ENCODE data around the gene GBP3. TPM values are rescaled to one million over a fixed set of nuclear protein-coding genes. Genes with fewer than 3 reads are reported as not detected.

Gene GBP3
- total RNA-seq, 1 experiment from 2014 or later = 1.2 TPM

GRCh38 chr1:89044970-89045721, 22.5 kb upstream of the GBP3 start:
- H3K79me2 ChIP-seq (ENCODE audit: insufficient read depth, low read length) = no peaks in the 10 kb centered on the region
- no peaks in the 10 kb centered on the region for H3K27me3 ChIP-seq (ENCODE audit: insufficient read depth, low read length)
- no peak overlapping the region for H3K9ac ChIP-seq (ENCODE audit: low read length)
- H3K36me3 ChIP-seq (ENCODE audit: control insufficient read depth in 1 of 2, insufficient read depth in 2 of 2, low read length in 2 of 2) = no peaks in the 10 kb centered on the region
- DNase-seq (ENCODE audit: low read depth, low spot score) (no peak), ATAC-seq (no peak)
- no peaks in the 10 kb centered on the region for H3K9me2 ChIP-seq (ENCODE audit: insufficient read depth)
- no peak overlapping the region for H2AFZ ChIP-seq (ENCODE audit: low read depth, low read length, poor library complexity, severe bottlenecking)
- H3K27ac ChIP-seq (ENCODE audit: low read depth, low read length) = no peak overlapping the region
- no peaks in the 10 kb centered on the region for H4K20me1 ChIP-seq (ENCODE audit: insufficient read depth)
- intact Hi-C loops (cut with micrococcal nuclease) = no loop called here
- no peaks in the 10 kb centered on the region for H3K9me3 ChIP-seq (ENCODE audit: control insufficient read depth in 1 of 2, insufficient read depth in 1 of 2, low read depth in 1 of 2, low read length in 2 of 2)
- RAD21 ChIA-PET (ENCODE audit: low non-redundant PET in 1 of 2, low total read pairs in 2 of 2, uncharacterized antibody in 2 of 2, unreplicated experiment in 2 of 2) = no interaction called here
- no TSS peak for BruUV-seq (replicated peaks)
- H3K4me3 ChIP-seq (replicated peaks in 1 of 2; ENCODE audit: low read depth in 1 of 2, low read length in 2 of 2) = no peak overlapping the region
- POLR2A ChIA-PET = no interaction called here
- H3K4me2 ChIP-seq (ENCODE audit: low read length) = no peak overlapping the region
- CTCF ChIA-PET = no interaction called here
- no peaks in the 10 kb centered on the region for H3K4me1 ChIP-seq (ENCODE audit: control insufficient read depth in 1 of 2, insufficient read depth in 2 of 2, low read length in 2 of 2)
- TF ChIP-seq POLR2AphosphoS5 (IDR thresholded peaks at IDR 0.05; ENCODE audit: low read depth, low read length) (no peak), ZNF274 (IDR thresholded peaks at IDR 0.05; ENCODE audit: low read depth, low read length) (no peak), RAD21 (IDR thresholded peaks at IDR 0.05; ENCODE audit: low read depth) (no peak), CTCF (IDR thresholded peaks at IDR 0.05 in 2 of 3, conservative IDR thresholded peaks at IDR 0.05 in 1 of 3; ENCODE audit: borderline replicate concordance in 1 of 3, insufficient read depth in 1 of 3, low read depth in 2 of 3, low read length in 2 of 3) (no peak), SIN3A (IDR thresholded peaks at IDR 0.05; ENCODE audit: low read depth) (no peak), ZBTB33 (IDR thresholded peaks at IDR 0.05; ENCODE audit: extremely low read depth, insufficient replicate concordance, low read length) (no peak), REST (IDR thresholded peaks at IDR 0.05; ENCODE audit: low read depth) (no peak), CBX3 (IDR thresholded peaks at IDR 0.05; ENCODE audit: low read depth) (no peak), SP1 (IDR thresholded peaks at IDR 0.05; ENCODE audit: low read depth) (no peak), POLR2A (IDR thresholded peaks at IDR 0.05; ENCODE audit: borderline replicate concordance, extremely low read depth, insufficient read depth, insufficient read length) (no peak), FOSL1 (IDR thresholded peaks at IDR 0.05; ENCODE audit: low read depth) (no peak), ATF3 (IDR thresholded peaks at IDR 0.05) (no peak), ZFX (IDR thresholded peaks at IDR 0.05) (no peak), SRF (IDR thresholded peaks at IDR 0.05; ENCODE audit: low read depth) (no peak), EZH2phosphoT487 (IDR thresholded peaks at IDR 0.05; ENCODE audit: borderline replicate concordance) (no peak), ELF1 (IDR thresholded peaks at IDR 0.05; ENCODE audit: borderline replicate concordance, low read depth) (no peak), EZH2 (IDR thresholded peaks at IDR 0.05) (no peak), TCF7L2 (IDR thresholded peaks at IDR 0.05; ENCODE audit: borderline replicate concordance, extremely low read depth, insufficient read depth, insufficient read length) (no peak), CEBPB (IDR thresholded peaks at IDR 0.05; ENCODE audit: low read depth) (no peak)

Data from HCT116 (cell line).